Sigmoid colon (tissue), 7 donors: ENCODE results near the gene C1orf116. TPM values are rescaled to one million over a fixed set of nuclear protein-coding genes. Genes with fewer than 3 reads are reported as not detected.
"Not testable (repeated sequence)": the region's sequence is repeated elsewhere in the genome, so short reads cannot be mapped to it uniquely, and the experiment has no call there.

Source experiments
- DNase-seq: peaks from one replicate; pipeline ENCODE4 v3.0.0-alpha.2; 2019
- H3K27ac ChIP-seq, 4 donors: fragments of 200-600 bp; sonication (generic); one replicate each; pipeline ENCODE4 v1.5.1; 2016 to 2019; ENCODE audit warnings: mild to moderate bottlenecking in 1 of 4
- H3K27me3 ChIP-seq, 3 donors: fragments of 200-600 bp; sonication (generic); one replicate each; pipeline ENCODE4 v1.5.1; 2019; ENCODE audit warnings: mild to moderate bottlenecking in 1 of 3
- H3K36me3 ChIP-seq, 4 donors: fragments of 200-600 bp; sonication (generic); one replicate each; pipeline ENCODE4 v1.5.1; 2016 to 2019
- H3K4me1 ChIP-seq, 4 donors: fragments of 200-600 bp; sonication (generic); one replicate each; pipeline ENCODE4 v1.5.1; 2017 to 2019
- H3K4me3 ChIP-seq, 4 donors: fragments of 200-600 bp; sonication (generic); one replicate each; pipeline ENCODE4 v1.5.1; 2017 to 2019; ENCODE audit warnings: mild to moderate bottlenecking in 2 of 4, moderate library complexity in 1 of 4
- H3K9me3 ChIP-seq, 4 donors: fragments of 200-600 bp in 3 of 4; sonication (generic) in 3 of 4; one replicate each; pipeline versions ENCODE4 v1.5.1 to v1.6.1; 2013 to 2019
- CTCF ChIP-seq, 4 experiments: fragments of 450-650 bp in 3 of 4; fragments of 200-600 bp in 1 of 4; IDR thresholded peaks; one replicate each; pipeline ENCODE4 v1.5.1; 2016 to 2019; ENCODE audit warnings: antibody characterized with exemption in 4 of 4, mild to moderate bottlenecking in 3 of 4, moderate library complexity in 2 of 4
- EP300 ChIP-seq, 4 donors: sonication (generic); formaldehyde crosslinking; IDR thresholded peaks; one replicate each; pipeline ENCODE4 v1.6.1; 2017; ENCODE audit warnings: antibody characterized with exemption in 4 of 4
- POLR2A ChIP-seq, 2 donors: fragments of 450-650 bp; IDR thresholded peaks; one replicate each; pipeline ENCODE4 v1.6.1; 2016; ENCODE audit warnings: antibody characterized with exemption in 2 of 2, mild to moderate bottlenecking in 2 of 2, moderate library complexity in 2 of 2
- POLR2AphosphoS5 ChIP-seq, 4 donors: sonication (generic); formaldehyde crosslinking; IDR thresholded peaks; one replicate each; pipeline ENCODE4 v1.6.1; 2017; ENCODE audit warnings: antibody characterized with exemption in 4 of 4
- WGBS, 2 donors: extraction: QIAGEN DNeasy Blood & Tissue Kit; methylation state at CpG; one replicate each; pipeline ENCODE4 v1.1.7; 2013; 5-methylcytosine and 5-hydroxymethylcytosine counted together
- intact Hi-C: fragments of 100-400 bp; cut with DNase I; formaldehyde crosslinking; loops from one replicate; pipeline ENCODE4 v1.15.1; 2023
- polyA plus RNA-seq, 3 donors: library from polyadenylated mRNA; stranded (reverse); fragments of 200-250 nt; gene quantifications; one replicate each; pipeline ENCODE4 v1.2.3, GENCODE V29; 2013
- total RNA-seq, 4 donors: library from RNA; depleted of rRNA; stranded (reverse); fragments of >200 nt; gene quantifications; one replicate each; pipeline ENCODE4 v1.1.0, GENCODE V29; 2016
- donor health status: healthy with polysubstance abuse.
- donor health status: Bipolar disorder and iron deficiency.
- donor health status: healthy.

The C1orf116 gene
- total and polyA plus RNA-seq, 7 donors, result 0.14 to 22.4 (median 4.1) TPM; not detected in 1

- peaks cover 7 to 28% (median 9%) of the 10 kb centered on the region in 4 donors for H3K36me3 ChIP-seq
- WGBS, 2 donors, result 63 to 79% methylated on average over 6 of the region's 6 CpGs
- TF ChIP-seq EP300 (IDR thresholded peaks at IDR 0.05), result no peak
- no peak for TF ChIP-seq CTCF (IDR thresholded peaks at IDR 0.05)
- TF ChIP-seq POLR2A (IDR thresholded peaks at IDR 0.05), result no peak
- TF ChIP-seq POLR2AphosphoS5 (IDR thresholded peaks at IDR 0.05), result no peak
- no peak overlapping the region for H3K27ac ChIP-seq
- intact Hi-C loops, result no loop called here
- no peak overlapping the region for H3K4me3 ChIP-seq
- H3K27me3 ChIP-seq, result no peaks in the 10 kb centered on the region
- no peak for DNase-seq
- H3K4me1 ChIP-seq, result peaks cover 0 to 66% (median 54%) of the 10 kb centered on the region in 4 donors
- H3K9me3 ChIP-seq, result no peaks in the 10 kb centered on the region
Measured at GRCh38 chr1:207048041-207048440, 15.5 kb upstream of the C1orf116 start.

- 93 to 95% methylated on average over 1 of the region's 1 CpG for WGBS, 2 donors
- intact Hi-C loops, result no loop called here
- H3K4me3 ChIP-seq, result no peak overlapping the region
- H3K4me1 ChIP-seq, result peaks cover 0 to 66% (median 53%) of the 10 kb centered on the region in 4 donors
- DNase-seq, result no peak
- H3K36me3 ChIP-seq, result peaks cover 7 to 28% (median 9%) of the 10 kb centered on the region in 4 donors
- no peak overlapping the region for H3K27ac ChIP-seq
- TF ChIP-seq POLR2AphosphoS5 (IDR thresholded peaks at IDR 0.05) (no peak), EP300 (IDR thresholded peaks at IDR 0.05) (no peak), CTCF (IDR thresholded peaks at IDR 0.05) (no peak), POLR2A (IDR thresholded peaks at IDR 0.05) (no peak)
- H3K9me3 ChIP-seq, result no peaks in the 10 kb centered on the region
- no peaks in the 10 kb centered on the region for H3K27me3 ChIP-seq
Measured at GRCh38 chr1:207047505-207047904, 14.9 kb upstream of the C1orf116 start.

- 74 to 84% methylated on average over 2 of the region's 2 CpGs for WGBS, 2 donors
- intact Hi-C loops, result no loop called here
- TF ChIP-seq POLR2A (IDR thresholded peaks at IDR 0.05), result no peak
- TF ChIP-seq EP300 (IDR thresholded peaks at IDR 0.05), result no peak
- no peak for TF ChIP-seq POLR2AphosphoS5 (IDR thresholded peaks at IDR 0.05)
- no peak for TF ChIP-seq CTCF (IDR thresholded peaks at IDR 0.05)
- Histone ChIP-seq H3K9me3 (no peaks in the 10 kb centered on the region), H3K4me3 (no peak overlapping the region), H3K27ac (no peak overlapping the region), H3K4me1 (peaks cover 0 to 52% (median 39%) of the 10 kb centered on the region in 4 donors), H3K36me3 (peaks cover 7 to 28% (median 9%) of the 10 kb centered on the region in 4 donors), H3K27me3 (no peaks in the 10 kb centered on the region)
- no peak for DNase-seq
Measured at GRCh38 chr1:207045453-207045852, 12.9 kb upstream of the C1orf116 start.

GRCh38 chr1:207041397-207041796, 8.8 kb upstream of the C1orf116 start:
- H3K4me1 ChIP-seq, result peaks cover 0 to 18% (median 13%) of the 10 kb centered on the region in 4 donors
- intact Hi-C loops, H3K9me3 ChIP-seq, H3K36me3 ChIP-seq, DNase-seq, H3K27me3 ChIP-seq, H3K4me3 ChIP-seq, H3K27ac ChIP-seq: not testable (repeated sequence)
- WGBS, 2 donors, result 92 to 94% methylated on average over 2 of the region's 2 CpGs

GRCh38 chr1:207040181-207040533, 7.6 kb upstream of the C1orf116 start:
- TF ChIP-seq POLR2A (IDR thresholded peaks at IDR 0.05), result no peak
- TF ChIP-seq POLR2AphosphoS5 (IDR thresholded peaks at IDR 0.05), result no peak
- no peak for TF ChIP-seq CTCF (IDR thresholded peaks at IDR 0.05)
- TF ChIP-seq EP300 (IDR thresholded peaks at IDR 0.05), result no peak
- peaks cover 0 to 7% (median 6%) of the 10 kb centered on the region in 4 donors for H3K4me1 ChIP-seq
- WGBS, 2 donors, result 72 to 79% methylated on average over 3 of the region's 3 CpGs
- H3K27ac ChIP-seq, result no peak overlapping the region
- H3K4me3 ChIP-seq, result no peak overlapping the region
- H3K9me3 ChIP-seq, result no peaks in the 10 kb centered on the region
- DNase-seq, result no peak
- intact Hi-C loops, result no loop called here
- H3K36me3 ChIP-seq, result no peaks in the 10 kb centered on the region
- H3K27me3 ChIP-seq, result no peaks in the 10 kb centered on the region
